DMS 273 treated with DMSO at 0.1 percent for 48 hours (cell line): ENCODE results near the gene CD9.
"Not testable (repeated sequence)": the region's sequence is repeated elsewhere in the genome, so short reads cannot be mapped to it uniquely, and the experiment has no call there.

ENCODE experiments used
- DNase-seq: peaks from one replicate; lab custom pipeline; 2025; lab: John Stamatoyannopoulos, UW

Gene CD9, protein sequence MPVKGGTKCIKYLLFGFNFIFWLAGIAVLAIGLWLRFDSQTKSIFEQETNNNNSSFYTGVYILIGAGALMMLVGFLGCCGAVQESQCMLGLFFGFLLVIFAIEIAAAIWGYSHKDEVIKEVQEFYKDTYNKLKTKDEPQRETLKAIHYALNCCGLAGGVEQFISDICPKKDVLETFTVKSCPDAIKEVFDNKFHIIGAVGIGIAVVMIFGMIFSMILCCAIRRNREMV

DNA sequence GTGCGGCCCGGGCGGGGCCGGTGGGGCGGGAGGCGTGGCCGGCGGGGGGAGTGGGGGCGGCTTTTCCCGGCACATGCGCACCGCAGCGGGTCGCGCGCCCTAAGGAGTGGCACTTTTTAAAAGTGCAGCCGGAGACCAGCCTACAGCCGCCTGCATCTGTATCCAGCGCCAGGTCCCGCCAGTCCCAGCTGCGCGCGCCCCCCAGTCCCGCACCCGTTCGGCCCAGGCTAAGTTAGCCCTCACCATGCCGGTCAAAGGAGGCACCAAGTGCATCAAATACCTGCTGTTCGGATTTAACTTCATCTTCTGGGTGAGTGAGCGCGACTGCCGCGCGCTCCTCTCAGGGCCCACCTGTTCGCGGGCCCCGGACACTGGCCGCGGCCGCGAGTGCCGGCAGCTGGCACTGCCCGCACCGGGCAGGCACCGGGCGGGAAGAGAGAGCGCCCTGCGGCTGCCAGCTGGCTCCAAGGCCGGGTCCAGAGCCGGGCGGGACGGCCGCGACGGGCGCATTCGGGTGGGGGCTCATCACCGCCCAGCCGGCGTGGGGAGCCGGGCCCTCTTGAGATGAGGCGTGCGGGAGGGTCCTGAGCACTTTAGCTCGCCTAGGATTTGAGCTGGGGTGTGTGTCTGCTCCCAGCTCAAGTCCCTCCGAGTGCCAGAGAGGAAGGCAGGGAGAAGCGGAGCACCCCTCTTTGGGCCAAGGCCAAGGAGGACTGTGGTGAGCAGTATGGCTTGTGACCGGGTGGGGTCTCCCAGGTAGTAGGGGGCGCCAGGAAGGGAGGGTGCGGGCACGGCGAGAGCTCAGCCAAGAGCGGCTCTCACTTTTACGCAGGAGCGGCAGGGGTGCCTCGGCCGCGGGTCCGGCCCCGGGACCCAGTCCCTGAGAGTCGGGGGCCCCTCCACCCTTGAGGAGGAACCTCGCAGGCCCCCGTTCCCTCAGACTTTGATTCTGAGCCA lies at the start of gene CD9:
CD9 (plus strand) TSS at position 145 of the 957 bp plus-strand sequence; CDS start at position 245, 100 bp downstream.
- no peak for DNase-seq

DNA sequence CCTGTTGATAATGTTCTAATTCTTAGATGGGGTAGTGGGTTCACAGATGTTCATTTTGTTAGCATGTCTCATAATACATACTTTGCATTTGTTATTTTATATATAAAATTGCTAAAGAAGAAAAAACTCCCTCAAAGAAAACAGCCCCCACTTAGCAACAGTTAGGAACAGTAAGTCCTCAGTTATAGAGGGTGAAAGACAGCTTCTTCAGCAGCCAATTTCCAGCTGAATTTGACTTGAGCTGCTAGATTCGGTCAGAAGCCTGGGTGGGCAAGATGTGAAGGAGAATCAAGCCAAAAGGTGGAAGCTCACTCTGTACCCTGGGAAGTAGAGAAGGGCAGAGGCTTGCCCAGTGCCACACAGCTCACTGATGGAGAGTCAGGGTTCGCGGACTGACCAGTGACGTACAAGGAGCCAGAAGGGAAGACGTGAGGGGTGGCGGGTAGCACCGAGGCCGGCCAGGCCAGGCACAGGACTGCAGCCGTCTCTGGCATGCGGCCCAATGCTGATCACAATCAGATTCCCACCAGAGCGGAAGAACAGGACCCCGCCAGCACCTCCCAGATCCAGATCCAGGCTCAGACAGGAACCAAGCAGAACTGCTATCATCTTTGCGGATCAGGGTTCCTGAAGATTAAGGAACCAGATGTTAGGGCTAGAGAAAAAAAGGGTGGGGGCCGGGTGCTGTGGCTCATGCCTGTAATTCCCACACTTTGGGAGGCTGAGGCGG lies 45.3 kb upstream of the CD9 start:
- no peak for DNase-seq

DNA sequence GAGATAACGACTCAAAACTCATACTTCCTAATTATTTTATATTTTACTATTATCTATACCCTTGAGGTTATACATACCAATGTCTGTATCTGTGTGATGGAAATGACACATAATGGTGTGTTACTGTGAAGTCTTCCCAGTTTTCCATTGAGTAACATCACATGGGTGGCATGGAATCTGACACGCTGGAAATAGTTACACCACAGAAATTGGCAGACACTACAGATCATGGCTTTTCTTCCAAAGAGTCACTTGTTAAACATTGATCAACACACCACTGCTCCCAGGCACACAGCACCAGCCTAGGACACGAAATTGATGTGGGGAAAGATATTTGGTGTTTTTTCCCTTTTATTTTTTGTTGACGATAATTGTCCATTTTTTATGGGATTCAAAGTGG lies 42.7 kb upstream of the CD9 start:
- no peak for DNase-seq

DNA sequence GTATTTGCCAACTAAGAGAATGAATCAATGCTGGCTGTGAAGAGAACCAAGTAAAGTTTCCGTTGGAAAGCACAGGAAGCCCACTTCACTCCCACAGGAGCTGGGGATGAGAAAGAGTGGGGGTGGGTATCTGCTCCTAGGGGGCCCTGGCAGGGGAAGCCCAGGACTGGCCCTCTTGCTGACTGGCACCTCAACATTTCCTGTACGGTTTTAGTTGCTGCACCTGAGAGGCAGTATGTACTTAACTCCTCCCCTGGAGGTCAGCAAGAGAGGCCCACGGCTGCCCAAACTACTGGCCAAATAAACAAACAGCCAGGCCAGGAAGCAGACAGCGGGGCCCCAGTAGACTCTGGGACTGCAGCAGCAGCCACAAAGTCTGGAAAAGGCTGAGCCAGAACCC lies 41.9 kb upstream of the CD9 start:
- DNase-seq = no peak

DNA sequence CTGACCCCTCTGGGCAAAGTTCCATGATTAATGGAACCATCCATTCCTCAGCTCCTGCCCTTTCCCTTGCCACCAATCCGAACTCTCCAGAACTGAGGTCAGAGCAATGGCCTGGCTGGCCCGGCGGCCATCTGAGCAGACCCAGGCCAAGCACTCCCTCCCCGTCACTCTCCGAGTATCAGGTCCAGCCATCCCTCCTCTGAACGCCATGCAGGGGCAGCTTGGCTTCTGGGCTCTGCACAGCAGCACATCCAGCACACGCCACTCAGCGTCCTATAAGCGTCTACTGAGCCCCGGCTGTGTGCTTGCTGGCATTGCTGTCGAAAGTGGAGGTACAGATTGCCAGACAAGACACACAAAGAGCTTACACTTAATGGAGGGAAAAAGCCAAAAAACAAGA lies 41.5 kb upstream of the CD9 start:
- DNase-seq = no peak

DNA sequence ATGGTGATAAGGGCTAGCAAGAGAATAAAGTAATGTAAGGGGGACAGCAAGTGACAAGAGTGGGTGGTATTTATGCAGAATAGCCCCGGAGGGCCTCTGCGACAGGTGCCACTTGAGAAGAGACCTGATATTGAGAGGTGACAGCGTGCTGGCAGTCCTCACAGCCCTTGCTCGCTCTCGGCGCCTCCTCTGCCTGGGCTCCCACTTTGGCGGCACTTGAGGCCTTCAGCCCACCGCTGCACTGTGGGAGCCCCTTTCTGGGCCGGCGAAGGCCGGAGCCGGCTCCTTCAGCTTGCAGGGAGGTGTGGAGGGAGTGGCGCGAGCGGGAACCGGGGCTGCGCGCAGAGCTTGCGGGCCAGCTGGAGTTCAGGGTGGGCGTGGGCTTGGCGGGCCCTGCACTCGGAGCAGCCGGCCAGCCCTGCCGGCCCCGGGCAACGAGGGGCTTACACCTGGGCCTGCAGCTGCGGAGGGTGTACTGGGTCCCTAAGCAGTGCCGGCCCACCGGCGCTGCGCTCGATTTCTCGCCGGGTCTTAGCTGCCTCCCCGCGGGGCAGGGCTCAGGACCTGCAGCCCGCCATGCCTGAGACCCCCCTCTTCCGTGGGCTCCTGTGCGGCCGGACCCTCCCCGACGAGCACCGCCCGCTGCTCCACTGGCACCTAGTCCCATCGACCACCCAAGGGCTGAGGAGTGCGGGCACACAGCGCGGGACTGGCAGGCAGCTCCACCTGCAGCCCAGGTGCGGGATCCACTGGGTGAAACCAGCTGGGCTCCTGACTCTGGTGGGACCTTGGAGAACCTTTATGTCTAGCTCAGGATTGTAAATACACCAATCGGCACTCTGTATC lies 40.8 kb upstream of the CD9 start:
- not testable (repeated sequence) for DNase-seq

DNA sequence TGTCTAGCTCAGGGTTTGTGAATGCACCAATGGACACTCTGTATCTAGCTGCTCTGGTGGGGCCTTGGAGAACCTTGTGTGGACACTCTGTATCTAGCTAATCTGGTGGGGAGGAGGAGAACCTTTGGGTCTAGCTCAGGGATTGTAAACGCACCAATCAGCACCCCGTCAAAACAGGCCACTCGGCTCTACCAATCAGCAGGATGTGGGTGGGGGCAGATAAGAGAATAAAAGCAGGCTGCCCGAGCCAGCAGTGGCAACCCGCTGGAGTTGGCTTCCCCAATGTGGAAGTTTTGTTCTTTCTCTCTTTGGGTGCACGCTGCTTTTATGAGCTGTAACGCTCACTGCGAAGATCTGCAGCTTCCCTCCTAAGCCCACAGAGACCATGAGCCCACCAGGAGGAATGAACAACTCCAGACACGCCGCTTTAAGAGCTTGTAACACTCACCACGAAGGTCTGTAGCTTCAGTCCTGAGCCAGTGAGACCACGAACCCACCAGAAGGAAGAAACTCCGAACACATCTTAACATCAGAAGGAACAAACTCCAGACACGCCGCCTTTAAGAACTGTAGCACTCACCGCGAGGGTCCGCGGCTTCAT lies 40.1 kb upstream of the CD9 start:
- DNase-seq = not testable (repeated sequence)

DNA sequence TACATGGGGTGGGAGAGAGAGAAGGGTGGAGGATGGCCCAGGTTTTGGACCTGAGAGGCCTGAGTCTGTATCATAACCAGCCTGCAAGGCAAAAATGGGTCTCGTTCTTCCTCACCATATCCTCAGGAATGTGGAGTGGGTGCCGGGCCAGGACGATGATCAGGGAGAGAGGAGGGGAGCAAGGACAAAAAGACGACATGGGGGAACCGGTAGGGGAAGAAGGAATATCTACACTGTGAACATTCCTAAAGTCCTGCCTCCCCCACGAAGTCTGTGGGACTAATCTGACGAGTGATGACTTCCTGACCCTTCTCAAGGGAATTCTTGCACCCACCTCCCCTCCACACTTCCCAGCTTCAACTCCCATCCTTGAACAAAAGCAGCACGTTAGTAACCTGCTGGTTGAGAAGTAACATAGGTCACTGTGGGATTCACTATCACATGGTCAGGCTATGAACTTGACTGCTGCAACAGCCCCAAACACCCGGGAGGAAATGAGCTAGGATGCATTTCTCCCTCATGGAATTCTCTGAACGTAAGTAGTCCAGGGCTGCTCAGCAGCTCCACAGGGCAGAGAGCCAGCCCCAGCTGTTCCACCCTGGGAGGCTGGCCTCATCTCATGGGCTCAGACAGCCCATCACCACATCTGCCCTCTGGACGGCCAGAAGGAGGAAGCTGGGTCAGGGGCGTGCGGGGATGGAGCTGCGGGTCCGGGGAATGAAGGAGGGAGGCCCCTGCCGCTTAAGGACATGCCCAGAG lies 38.9 kb upstream of the CD9 start:
- DNase-seq = no peak

DNA sequence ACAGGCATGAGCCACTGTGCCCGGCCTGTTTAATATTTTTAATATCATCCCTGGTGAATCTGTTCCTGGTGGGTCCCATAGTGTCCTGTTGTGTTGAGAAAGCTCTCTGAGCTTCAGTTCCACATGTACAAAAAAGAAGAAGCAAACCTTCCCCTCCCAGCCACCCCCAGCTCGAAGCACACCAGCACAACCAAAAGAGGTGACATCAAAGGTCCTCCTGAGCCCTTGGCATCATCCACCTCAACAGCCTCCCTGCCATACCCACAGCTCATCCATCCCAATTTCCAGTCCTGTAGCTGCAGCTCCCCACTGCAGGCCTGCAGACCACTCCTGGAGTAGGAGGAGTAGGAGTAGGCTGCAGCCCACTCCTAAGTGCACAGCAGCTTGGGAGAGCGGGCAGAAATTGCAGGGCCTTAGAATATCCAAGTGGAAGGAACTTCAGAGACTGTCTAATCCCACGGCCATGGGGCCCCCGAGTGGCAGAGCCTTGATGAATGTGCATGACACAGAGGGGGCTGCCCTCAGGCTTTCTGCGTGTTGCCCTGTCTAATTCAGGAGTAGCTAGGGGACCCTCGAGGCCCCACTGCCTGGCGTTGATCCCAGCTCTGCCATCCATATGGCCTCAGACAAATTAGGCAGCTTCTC lies 36.7 kb upstream of the CD9 start:
- no peak for DNase-seq

DNA sequence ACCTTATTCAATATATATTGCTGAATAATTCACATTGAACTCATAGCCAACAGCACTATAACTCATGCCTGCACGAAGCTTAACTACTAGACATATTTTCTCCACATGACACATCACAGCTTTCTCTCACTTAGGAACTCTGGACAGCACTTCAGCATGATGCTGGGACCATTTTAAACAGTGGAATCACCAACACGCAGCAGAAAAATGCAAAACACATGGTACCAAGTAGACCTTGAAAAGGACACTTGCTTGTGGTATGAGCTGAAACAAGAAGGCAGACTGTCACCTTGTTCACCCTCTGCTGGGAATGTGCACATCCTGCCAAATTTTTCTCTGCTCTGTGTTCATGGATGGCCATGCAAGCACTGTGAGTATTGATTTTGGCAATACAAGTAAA lies 34.8 kb upstream of the CD9 start:
- no peak for DNase-seq

DNA sequence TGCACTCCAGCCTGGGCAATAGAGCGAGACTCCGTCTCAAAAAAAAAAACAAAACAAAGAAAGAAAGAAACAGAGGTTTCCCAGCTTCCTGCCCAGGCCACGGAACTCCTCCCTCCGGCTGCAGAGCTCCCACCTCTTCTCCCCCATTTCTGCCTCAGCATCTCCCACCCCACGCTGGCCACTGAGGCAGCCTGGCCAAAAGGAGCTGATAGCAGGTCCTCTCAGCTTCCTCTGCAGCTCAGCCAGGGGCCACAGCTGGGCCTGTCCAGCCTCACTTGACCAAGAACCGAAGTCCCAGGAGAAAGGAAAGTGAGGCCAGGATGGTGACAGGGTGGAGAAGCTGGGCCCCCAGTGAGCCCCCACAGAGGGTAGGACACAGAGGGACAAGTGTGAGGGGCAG lies 33.4 kb upstream of the CD9 start:
- DNase-seq = no peak

DNA sequence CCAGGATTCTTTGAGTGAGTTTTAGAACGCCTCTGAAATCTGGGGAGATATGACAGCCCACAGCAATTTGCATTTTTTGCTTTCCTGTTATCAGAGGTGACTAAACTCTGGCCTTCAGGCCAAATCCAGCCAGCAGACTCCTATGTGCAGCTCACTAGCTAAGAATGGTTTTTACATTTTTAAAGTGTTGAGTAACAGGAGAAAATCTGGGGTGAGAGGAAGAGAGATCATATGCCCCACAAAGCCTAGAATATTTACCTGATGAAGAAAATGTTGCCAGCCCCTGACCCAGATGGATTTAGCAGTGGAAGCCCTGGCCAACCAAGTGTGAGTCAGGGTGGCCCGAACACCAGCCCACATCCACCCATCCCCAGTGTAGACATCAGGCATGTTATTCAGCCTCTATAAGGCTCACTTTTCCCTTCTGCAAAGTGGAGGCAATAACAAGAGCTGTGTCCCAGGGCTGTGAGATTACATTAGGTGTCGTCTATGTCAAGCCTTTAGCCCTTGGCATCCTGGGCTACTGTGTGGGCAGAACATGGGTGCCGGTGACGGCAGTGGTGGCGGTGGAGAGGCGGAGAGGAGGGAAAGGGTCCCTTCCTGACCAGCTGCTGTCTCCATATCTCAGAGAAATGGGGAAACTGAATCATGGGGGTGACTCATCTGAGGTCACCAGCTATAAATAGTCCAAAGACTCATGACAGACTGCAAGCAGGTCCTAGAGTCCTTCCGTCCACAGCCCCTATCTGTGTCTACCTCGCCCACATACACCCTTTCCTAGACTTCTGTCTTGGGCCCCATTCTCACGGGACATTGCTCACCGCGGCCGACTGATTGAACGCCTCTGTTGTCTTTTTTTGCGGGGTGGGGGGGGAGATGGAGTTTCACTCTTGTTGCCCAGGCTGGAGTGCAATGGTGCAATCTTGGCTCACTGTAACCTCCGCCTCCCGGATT lies 32.6 kb upstream of the CD9 start:
- DNase-seq = no peak

DNA sequence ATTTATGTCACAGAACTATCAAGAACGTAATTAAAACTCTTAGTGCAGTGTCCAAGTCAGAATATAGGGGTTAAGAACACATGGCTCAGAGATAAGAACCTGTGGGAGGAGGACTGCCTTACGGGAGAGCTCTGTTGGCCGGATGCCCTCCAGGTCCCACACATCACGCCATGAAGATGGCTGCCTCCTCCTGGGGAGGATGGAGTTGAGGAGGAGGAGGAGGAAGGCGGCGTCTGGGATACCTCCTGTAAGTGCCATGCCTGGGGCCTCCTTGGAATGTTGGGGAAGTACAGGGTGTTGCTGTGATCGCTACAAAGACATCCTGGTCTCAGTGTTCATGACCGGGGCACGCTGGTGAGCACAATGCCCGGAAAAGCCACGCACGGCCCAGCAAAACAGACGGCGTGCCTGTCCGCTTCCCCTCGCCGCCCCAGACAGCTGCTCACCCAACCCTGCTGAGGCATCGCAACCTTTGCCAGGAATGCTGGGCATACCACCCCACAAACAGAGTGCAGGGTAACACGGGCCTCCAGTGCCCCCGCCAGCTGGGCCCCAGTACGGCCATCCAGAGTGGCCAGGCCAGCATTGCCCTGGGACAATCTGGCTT lies 28.7 kb upstream of the CD9 start:
- DNase-seq = no peak

DNA sequence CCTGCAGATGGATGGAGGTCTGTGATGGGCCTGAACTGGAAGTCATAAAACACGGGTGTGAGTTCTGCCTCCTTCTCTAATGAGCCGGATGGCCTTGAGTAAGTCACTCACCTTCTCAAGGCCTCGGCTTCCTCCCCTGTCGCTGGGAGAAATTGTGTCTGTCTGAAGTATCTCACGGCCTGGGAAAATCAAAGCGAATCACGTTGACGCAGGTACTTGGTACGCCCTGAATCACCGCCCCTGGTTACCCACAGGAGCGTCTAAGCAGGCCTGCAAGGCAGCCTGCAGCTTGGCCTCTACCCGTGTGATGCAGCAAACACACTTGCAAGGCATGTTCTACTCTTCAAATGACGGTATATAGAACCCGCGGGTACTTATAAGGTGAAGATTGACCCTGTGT lies 28.1 kb upstream of the CD9 start:
- no peak for DNase-seq

DNA sequence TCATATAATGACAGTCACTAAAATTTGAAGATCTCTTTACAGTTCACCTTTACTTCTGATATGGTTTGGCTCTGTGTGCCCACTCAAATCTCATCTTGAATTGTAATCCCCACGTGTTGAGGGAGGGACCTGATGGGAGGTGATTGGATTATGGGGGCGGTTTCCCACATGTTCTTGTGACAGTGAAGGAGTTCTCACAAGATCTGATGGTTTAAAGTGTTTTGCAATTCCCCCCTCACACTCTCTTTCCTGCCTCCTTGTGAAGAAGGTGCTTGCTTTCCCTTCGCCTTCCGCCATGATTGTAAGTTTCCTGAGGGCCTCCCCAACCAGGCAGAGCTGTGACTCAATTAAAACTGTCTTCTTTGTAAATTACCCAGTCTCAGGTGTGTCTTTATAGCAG lies 27.3 kb upstream of the CD9 start:
- DNase-seq = no peak

DNA sequence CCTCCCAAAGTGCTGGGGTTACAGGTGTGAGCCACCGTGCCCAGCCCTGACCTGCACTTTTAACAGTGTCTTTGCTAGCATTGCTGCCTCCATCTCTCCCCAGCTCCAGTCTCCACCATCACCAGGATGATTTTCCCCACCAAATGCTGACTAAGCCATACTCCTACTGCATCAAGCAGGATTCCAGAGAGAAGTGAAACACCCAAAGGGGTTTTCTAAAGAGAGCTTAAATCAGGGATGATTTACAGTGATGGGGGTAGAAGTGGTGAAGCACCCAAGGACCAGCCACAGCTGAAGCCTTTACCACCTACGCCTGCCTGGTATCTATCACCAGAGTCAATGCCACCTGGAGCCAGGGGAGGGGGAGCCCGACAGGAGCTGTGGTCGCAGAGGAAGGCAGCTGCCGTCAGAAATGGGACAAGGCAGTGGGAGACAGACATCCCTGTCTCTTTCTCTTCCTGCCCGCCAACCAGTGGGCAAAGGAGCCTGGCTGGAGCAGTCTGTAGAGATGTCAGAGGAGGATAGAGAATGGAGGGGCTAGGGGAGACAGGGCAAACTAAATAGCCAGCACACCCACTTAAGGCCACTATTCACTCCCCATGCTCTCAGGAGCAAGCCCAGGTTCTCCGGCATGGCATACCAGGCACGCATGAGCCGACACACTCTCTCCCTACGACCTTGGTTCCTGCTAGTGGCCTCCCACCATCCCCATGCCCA lies 22.4 kb upstream of the CD9 start:
- no peak for DNase-seq

DNA sequence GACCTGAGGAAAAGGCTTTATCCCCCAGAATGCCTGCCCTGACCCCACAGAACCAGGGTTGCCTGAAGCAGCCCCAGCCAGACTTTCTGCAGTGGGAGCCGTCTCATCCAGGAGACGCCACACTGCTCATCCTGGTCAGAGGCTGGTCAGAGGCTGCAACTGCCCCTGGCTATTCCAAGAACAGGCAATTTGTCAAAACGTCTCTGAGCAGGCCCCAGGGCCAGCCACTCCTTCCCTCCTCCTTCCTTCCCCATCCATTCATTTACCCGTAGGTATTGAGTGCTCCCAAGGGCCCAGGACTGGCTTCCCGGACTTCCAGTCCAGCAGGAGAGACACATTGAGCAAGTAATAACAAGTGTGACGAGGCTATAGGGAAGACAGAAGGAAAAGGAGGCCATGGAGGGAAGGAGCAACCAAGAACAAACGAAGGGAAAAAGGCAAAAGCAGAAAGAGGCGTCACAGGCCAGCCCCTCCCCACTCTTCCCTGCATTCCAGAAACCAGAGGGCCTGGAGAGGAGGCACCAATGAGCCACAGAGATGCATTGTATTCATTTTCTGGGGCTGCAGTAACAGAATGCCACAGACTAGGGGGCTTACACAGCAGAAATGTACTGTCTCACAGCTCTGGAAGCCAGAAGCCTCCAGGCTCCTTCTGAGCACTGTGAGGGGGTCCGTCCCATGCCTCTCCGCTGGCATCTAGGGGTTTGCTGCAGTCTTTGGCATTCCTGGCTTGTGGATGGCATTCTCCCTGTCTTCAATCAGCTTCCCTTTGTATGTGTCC lies 21.0 kb upstream of the CD9 start:
- DNase-seq = no peak
